Islet precursor cell (in vitro differentiated cells): ENCODE results near the gene F8.
A peak's percentile ranks its signal among the peaks of the same experiment; 100 is the strongest.
"Not testable (repeated sequence)": the region's sequence is repeated elsewhere in the genome, so short reads cannot be mapped to it uniquely, and the experiment has no call there.

Source experiments
- DNase-seq: peaks from one replicate; pipeline ENCODE4 v3.0.0-alpha.2; 2018

F8 gene

GRCh38 chrX:155028877-155029291 lies 6.4 kb upstream of the F8 start:
- no peak for DNase-seq

- no peak for DNase-seq
Observed at GRCh38 chrX:155028129-155028528, 5.6 kb upstream of the F8 start.

GRCh38 chrX:155027509-155028066 lies 5.1 kb upstream of the F8 start:
- DNase-seq: no peak

- peak; percentile 97 for DNase-seq
Observed at GRCh38 chrX:155026727-155027508, 4.4 kb upstream of the F8 start, which contains the start of gene FUNDC2. Gene FUNDC2 (plus strand): TSS chrX:155026844. CDS start chrX:155026939, 95 bp downstream.

GRCh38 chrX:155026420-155026726 lies 3.9 kb upstream of the F8 start:
- DNase-seq: no peak

GRCh38 chrX:155023907-155024833 lies 1.6 kb upstream of the F8 start:
- DNase-seq: no peak

GRCh38 chrX:155020591-155020990 lies 1.9 kb downstream of the F8 start:
- DNase-seq: no peak

- no peak for DNase-seq
Observed at GRCh38 chrX:155009994-155010472, 12.5 kb downstream of the F8 start.

- DNase-seq: not testable (repeated sequence)
Observed at GRCh38 chrX:155008578-155008977, 13.9 kb downstream of the F8 start.

- not testable (repeated sequence) for DNase-seq
Observed at GRCh38 chrX:155006913-155007671, 15.4 kb downstream of the F8 start.

- DNase-seq: not testable (repeated sequence)
Observed at GRCh38 chrX:155006379-155006778, 16.1 kb downstream of the F8 start.

- no peak for DNase-seq
Observed at GRCh38 chrX:155005190-155005589, 17.3 kb downstream of the F8 start.

GRCh38 chrX:155001873-155002272 lies 20.6 kb downstream of the F8 start:
- no peak for DNase-seq

GRCh38 chrX:155000841-155001240 lies 21.7 kb downstream of the F8 start:
- DNase-seq: no peak

- no peak for DNase-seq
Observed at GRCh38 chrX:154998204-154998880, 24.2 kb downstream of the F8 start.

- DNase-seq: no peak
Observed at GRCh38 chrX:154991476-154991875, 31.0 kb downstream of the F8 start.

GRCh38 chrX:154991039-154991438 lies 31.5 kb downstream of the F8 start:
- DNase-seq: no peak

GRCh38 chrX:154990496-154990895 lies 32.0 kb downstream of the F8 start:
- DNase-seq: no peak

- no peak for DNase-seq
Observed at GRCh38 chrX:154988719-154989118, 33.8 kb downstream of the F8 start.

- DNase-seq: no peak
Observed at GRCh38 chrX:154987940-154988339, 34.6 kb downstream of the F8 start.

- DNase-seq: no peak
Observed at GRCh38 chrX:154986826-154987575, 35.5 kb downstream of the F8 start.

GRCh38 chrX:154981116-154981411 lies 41.5 kb downstream of the F8 start:
- DNase-seq: no peak
